ENCODE data around the gene SPHK2.

The SPHK2 gene

GRCh38 chr19:48635966-48636858 lies 16.9 kb downstream of the SPHK2 start:
- in situ Hi-C loops (cut with HindIII; ENCODE audit: low sequenced_read_pairs), result no loop called here

DNA sequence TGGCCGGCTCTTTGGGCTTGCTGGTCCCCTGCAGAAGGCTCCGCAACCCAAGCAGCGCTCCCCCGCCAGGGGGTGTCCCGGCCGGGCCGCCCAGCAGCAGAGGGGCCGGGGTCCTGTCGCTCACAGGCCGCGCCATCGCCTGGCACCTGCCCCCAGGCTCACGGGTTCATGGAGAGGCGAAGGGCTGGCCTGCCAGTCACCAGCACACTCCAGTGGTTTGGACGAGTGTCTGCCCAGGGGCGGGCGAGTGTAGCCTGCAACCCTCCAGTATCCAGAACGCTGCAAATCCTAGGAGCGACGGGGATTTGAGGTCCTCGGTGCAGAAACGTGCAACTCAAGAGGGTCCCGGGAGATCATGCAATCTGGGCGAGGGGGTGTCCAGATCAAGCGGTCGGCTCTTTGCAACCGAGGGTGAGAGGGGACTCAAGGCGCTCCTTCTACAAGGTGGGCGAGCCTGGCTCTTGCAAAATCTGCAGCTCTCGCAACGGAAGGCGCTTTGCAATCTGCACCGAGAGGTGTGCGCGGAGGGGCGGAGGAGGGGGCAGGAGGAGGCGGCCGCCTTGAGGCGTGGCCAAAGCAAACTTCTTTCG lies 17.6 kb downstream of the SPHK2 start, which contains the start of gene DBP:
TSS of gene DBP (minus strand) at position 521 of the 590 bp plus-strand sequence. CDS start at position 136, 385 bp downstream.
- in situ Hi-C loops (cut with HindIII; ENCODE audit: low sequenced_read_pairs), result no loop called here

- in situ Hi-C loops (cut with HindIII; ENCODE audit: low sequenced_read_pairs), result no loop called here
Measured at GRCh38 chr19:48637449-48637947, 18.2 kb downstream of the SPHK2 start.

- in situ Hi-C loops (cut with HindIII; ENCODE audit: low sequenced_read_pairs), result no loop called here
Measured at GRCh38 chr19:48637948-48638830, 18.9 kb downstream of the SPHK2 start.

DNA sequence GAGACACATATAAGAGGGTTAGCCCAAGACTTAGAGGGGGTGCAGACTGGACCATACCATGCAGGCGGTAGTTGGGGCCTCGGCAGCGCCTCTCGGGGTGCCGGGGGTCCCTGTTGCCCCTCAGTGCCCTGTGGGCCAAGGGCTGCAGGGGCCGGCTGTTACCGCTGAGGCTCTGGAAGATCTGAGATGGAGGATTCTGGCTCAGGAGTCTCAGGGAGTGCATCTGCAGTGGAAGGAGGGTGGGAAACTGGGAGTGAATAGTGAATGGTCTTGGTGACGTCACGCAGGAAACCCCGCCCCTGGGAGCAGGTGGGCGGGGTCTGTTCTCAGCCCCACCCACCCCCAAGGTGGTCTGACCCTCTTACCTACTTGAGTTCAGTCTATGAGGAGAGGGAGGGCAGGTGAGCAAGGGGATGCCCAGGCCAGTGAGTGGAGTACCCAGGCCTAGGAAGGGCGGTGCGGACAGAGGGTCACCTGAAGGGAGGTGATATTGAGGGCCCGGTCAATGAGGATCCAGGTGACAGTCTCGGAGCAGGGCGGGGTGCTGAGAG lies 19.6 kb downstream of the SPHK2 start:
- in situ Hi-C loops (cut with HindIII; ENCODE audit: low sequenced_read_pairs), result no loop called here

DNA sequence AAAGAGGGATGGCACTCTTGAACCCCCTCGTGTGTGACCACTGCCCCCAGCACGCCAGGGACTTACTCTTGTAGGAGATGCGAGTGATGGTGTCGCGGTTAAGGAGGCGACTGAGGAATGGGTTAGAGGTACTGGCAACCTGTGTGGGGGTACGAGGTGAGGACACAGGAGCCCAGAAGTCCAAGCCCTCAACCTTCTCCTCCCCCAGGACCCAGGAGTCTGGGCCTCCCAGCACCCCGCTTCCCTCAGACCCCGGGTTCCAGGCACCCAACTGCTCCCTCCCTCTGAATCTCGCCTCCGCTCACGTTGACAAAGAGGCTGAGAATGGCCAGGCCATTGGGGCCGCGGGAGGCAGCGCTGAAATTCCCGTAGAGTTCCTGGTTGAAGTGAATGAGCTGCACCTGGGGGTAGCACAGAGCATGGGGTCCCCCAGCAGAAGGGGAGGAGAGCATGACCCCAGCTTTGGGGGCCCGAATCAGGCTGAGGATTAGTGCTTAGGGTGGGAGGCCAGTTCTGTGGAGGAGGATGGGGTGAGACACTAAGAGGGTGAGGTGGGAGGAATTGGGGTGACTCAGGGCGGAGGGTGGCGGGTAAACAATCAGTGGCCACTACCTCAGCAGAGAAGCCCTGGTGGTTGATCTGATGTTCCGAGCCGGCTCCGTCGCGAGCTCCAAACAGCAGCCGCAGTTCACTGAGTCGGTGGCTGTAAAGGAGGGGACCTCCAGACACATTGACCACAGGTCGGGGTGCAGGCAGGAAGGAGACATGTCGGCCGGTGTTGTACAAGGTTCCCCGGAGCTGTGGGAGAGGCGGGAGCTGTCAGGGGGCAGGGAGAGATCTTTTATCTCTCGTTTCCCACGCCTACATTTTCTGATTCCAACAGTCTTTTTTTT lies 20.4 kb downstream of the SPHK2 start:
- in situ Hi-C loops (cut with HindIII; ENCODE audit: low sequenced_read_pairs), result no loop called here

- in situ Hi-C loops (cut with HindIII; ENCODE audit: low sequenced_read_pairs), result no loop called here
Measured at GRCh38 chr19:48641850-48642249, 22.5 kb downstream of the SPHK2 start.

- in situ Hi-C loops (cut with HindIII; ENCODE audit: low sequenced_read_pairs), result no loop called here
Measured at GRCh38 chr19:48642862-48643261, 23.6 kb downstream of the SPHK2 start.

- in situ Hi-C loops (cut with HindIII; ENCODE audit: low sequenced_read_pairs), result no loop called here
Measured at GRCh38 chr19:48644355-48644754, 25.0 kb downstream of the SPHK2 start.

DNA sequence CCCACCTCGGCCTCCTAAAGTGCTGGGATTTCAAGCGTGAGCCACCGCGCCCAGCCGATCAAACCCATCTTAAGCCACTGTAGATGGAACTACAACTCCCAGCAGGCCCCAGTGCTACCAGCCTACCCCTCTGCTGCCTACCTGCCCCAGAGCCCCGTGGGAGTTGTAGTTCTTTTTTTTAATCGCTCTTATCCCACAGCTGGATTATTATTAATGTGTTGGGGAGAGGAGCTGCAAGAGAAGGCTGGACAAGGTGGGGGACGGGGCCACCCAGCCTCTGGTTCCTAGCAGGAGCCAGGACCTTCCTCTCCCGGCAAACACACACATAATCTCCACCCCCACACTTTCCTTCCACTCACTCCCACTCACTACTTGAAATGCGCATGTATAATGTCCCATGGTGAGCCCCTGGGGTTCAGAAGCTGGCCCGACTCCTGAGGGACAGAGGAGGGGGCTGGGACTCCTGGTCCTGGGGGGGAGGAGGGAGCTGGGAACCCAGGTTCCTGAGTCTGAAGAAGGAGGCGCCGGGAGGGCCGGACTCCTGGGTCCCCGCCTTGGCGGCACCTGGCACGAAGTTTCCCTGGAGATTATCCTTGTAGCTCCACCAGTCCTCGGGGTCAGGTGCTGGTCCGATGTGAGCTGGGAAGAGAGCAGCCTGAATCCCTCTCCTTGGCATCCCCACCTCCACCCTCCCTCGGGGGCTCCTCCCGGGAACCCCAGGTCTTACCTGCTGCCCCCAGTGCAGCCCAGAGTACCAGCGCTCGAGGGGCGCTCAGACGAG lies 25.7 kb downstream of the SPHK2 start:
- in situ Hi-C loops (cut with HindIII; ENCODE audit: low sequenced_read_pairs), result no loop called here

- in situ Hi-C loops (cut with HindIII; ENCODE audit: low sequenced_read_pairs), result no loop called here
Measured at GRCh38 chr19:48645620-48646000, 26.3 kb downstream of the SPHK2 start.

DNA sequence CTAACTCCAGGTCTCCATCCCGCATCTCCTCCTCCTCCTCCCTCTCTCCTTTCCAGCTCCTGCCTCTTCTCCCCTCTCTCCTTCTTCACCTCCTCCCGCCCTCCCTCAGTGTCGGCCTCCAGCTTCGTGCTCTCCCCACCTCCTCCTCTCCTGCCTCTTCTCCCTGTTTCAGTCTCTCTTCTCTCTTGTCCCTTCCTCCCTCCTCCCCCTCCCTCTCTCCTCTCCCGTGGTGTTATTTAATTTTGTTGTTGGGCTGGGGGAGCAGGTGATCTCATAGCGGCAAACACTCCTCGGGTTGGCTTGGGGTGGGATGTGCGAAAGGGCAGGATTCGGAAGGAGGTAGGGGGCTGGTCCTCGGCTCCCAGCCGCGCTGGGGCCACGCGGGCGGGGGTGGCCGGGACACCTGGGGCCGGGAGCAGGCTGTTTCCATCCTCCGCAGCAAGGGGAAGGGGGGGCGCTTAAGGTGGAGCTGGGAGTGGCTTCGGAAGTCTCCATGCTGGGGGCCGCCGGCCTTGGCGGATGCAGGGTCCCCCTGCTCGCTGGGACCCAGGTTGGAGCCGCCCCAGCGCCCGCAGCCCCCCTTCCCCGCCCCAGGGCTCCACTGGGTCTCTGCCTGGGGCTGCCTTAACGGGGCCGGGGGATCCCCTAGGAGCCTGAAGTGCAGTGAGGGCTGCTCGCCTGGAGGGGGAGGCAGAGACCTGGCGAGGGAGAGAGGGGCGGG lies 26.9 kb downstream of the SPHK2 start, which contains the start of gene CA11:
TSS of gene CA11 (minus strand) at position 187 of the 721 bp plus-strand sequence. CDS start 555 bp downstream, outside the sequence.
- in situ Hi-C loops (cut with HindIII; ENCODE audit: low sequenced_read_pairs), result no loop called here

- in situ Hi-C loops (cut with HindIII; ENCODE audit: low sequenced_read_pairs), result no loop called here
Measured at GRCh38 chr19:48646722-48647216, 27.5 kb downstream of the SPHK2 start.

GRCh38 chr19:48648134-48648533 lies 28.8 kb downstream of the SPHK2 start:
- in situ Hi-C loops (cut with HindIII; ENCODE audit: low sequenced_read_pairs), result no loop called here

- in situ Hi-C loops (cut with HindIII; ENCODE audit: low sequenced_read_pairs), result no loop called here
Measured at GRCh38 chr19:48650974-48651682, 31.8 kb downstream of the SPHK2 start.

DNA sequence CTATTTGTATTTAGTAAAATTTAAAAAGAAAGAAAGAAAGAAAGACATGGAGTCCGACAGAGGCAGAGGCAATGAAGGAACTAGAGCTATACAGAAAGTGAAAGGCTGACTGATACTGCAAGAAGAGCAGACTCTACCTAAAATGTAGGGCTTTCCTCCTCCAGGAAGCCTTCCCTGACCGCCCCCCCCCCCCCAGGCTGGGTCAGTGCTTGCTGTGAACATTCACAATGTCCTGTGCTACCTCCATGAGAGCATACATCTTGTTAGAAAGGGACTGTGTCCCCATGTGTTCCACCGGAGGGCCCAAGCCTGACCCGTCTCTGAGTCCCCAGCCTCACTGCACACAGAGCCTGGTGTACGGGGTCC lies 32.4 kb downstream of the SPHK2 start:
- in situ Hi-C loops (cut with HindIII; ENCODE audit: low sequenced_read_pairs), result no loop called here

DNA sequence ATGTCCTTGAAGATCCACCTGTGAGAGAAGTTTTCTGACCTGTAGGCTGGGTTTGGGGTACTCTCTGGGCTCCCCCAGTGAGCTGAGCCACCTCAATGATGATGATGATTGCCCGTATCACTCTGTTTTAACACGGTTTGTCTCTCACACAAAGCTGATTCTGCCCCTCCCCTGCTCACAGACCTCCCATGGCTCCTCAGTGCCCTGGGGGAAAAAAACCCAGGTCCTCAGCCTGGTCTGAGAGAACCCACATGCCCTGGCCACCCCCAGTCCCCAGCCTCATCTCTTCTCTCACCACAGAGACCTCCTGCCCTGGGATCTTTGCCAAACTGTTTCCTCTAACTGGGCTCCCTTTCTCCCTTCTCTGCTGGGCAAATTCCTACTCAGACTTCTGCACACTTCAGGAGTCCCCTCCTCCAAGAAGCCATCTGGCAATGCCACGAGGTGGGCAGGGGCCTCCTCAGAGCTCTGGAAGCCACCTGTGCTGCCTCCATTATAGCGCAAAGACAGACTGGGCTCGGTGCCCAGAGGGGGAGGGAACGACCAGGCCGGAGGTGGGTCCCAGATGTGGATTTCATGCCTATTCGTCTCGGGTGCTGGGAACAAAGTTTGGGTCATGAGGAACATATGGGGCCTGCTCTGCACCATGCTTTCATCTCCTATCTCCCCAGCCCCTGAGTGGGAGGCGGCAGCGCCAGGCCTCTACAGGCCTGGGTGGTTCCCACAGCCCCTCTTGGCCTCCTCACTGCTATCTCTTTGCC lies 35.2 kb downstream of the SPHK2 start:
- in situ Hi-C loops (cut with HindIII; ENCODE audit: low sequenced_read_pairs), result no loop called here

Measured in DLD1 (cell line).